ENCODE data around the gene NDRG4.

Gene NDRG4

GRCh38 chr16:58510776-58511628 lies 11.1 kb downstream of the NDRG4 start:
- Mint-ChIP-seq H3K27ac (no peak overlapping the region), H3K4me3 (no peak overlapping the region), H3K4me1 (peaks cover 17% of the 10 kb centered on the region), H3K27me3 (ENCODE audit: low read depth) (no peaks in the 10 kb centered on the region), H3K36me3 (ENCODE audit: low read depth) (no peaks in the 10 kb centered on the region), H3K9me3 (no peaks in the 10 kb centered on the region)
- TF ChIP-seq CTCF (IDR thresholded peaks at IDR 0.05; ENCODE audit: unreplicated experiment in 3 of 3): no peak

GRCh38 chr16:58511933-58512815 lies 12.2 kb downstream of the NDRG4 start:
- Mint-ChIP-seq H3K4me1 (peaks cover 23% of the 10 kb centered on the region), H3K27ac (no peak overlapping the region)

GRCh38 chr16:58513874-58514273 lies 13.9 kb downstream of the NDRG4 start:
- H3K27me3 Mint-ChIP-seq (ENCODE audit: low read depth): no peaks in the 10 kb centered on the region
- no peaks in the 10 kb centered on the region for H3K9me3 Mint-ChIP-seq
- peaks cover 14% of the 10 kb centered on the region for H3K36me3 Mint-ChIP-seq (ENCODE audit: low read depth)
- no peak overlapping the region for H3K27ac Mint-ChIP-seq
- H3K4me3 Mint-ChIP-seq: peak overlapping the region in 2 of 3 experiments; percentile 41 to 64
- peaks cover 23% of the 10 kb centered on the region for H3K4me1 Mint-ChIP-seq
- TF ChIP-seq CTCF (IDR thresholded peaks at IDR 0.05; ENCODE audit: unreplicated experiment in 3 of 3): no peak

More at GRCh38 chr16:58511933-58512815, 12.2 kb downstream of the NDRG4 start:
- Mint-ChIP-seq H3K27me3 (ENCODE audit: low read depth) (no peaks in the 10 kb centered on the region), H3K4me3 (peak overlapping the region; percentile 62 to 80 (median 63)), H3K36me3 (ENCODE audit: low read depth) (peaks cover 6% of the 10 kb centered on the region), H3K9me3 (no peaks in the 10 kb centered on the region)
- peak; percentile 64 to 73 (median 70) for TF ChIP-seq CTCF (IDR thresholded peaks at IDR 0.05; ENCODE audit: unreplicated experiment in 3 of 3)

- Mint-ChIP-seq H3K27me3 (ENCODE audit: low read depth) (no peaks in the 10 kb centered on the region), H3K4me1 (peaks cover 23% of the 10 kb centered on the region), H3K4me3 (peak within 1 kb of the TSS; percentile 97 to 99 (median 99)), H3K27ac (peak within 1 kb of the TSS; percentile 84 to 96 (median 95)), H3K9me3 (no peaks in the 10 kb centered on the region), H3K36me3 (ENCODE audit: low read depth) (peaks cover 19% of the 10 kb centered on the region)
- TF ChIP-seq CTCF (IDR thresholded peaks at IDR 0.05; ENCODE audit: unreplicated experiment in 3 of 3): peak; percentile 20 to 22 (median 22)
Observed at GRCh38 chr16:58515125-58515870, 15.4 kb downstream of the NDRG4 start, which contains the start of gene SETD6. TSS of gene SETD6 (plus strand) at chr16:58515517. CDS start at chr16:58515538, 21 bp downstream.

GRCh38 chr16:58515871-58516767 lies 16.2 kb downstream of the NDRG4 start:
- no peaks in the 10 kb centered on the region for H3K27me3 Mint-ChIP-seq (ENCODE audit: low read depth)

More at GRCh38 chr16:58515871-58516767, 16.2 kb downstream of the NDRG4 start:
- Mint-ChIP-seq H3K4me1 (peaks cover 23% of the 10 kb centered on the region), H3K27ac (peak overlapping the region in 2 of 3 experiments; percentile 41 to 95), H3K4me3 (peak overlapping the region; percentile 97 to 99 (median 99)), H3K36me3 (ENCODE audit: low read depth) (peaks cover 27% of the 10 kb centered on the region), H3K9me3 (no peaks in the 10 kb centered on the region)
- TF ChIP-seq CTCF (IDR thresholded peaks at IDR 0.05; ENCODE audit: unreplicated experiment in 3 of 3): no peak
